Activated T-helper 1 cell treated with Interleukin-2 at 50 U/mL for 16 hours (primary cell): ENCODE results near the gene DOHH.

Source experiments
- DNase-seq: peaks from one replicate; pipeline ENCODE4 v3.0.0-alpha.2; 2020; ENCODE audit warnings: low read depth

Gene DOHH

GRCh38 chr19:3503036-3503572, 2.6 kb upstream of the DOHH start:
- DNase-seq = no peak

GRCh38 chr19:3501780-3502179, 1.3 kb upstream of the DOHH start:
- no peak for DNase-seq

GRCh38 chr19:3499738-3500428, 591 bp downstream of the DOHH start:
- no peak for DNase-seq

GRCh38 chr19:3497757-3498520, 2.5 kb downstream of the DOHH start:
- no peak for DNase-seq

- DNase-seq = no peak
Observed at GRCh38 chr19:3496392-3497273, 3.8 kb downstream of the DOHH start.

- DNase-seq = no peak
Observed at GRCh38 chr19:3494559-3494958, 5.9 kb downstream of the DOHH start.

GRCh38 chr19:3494051-3494450, 6.4 kb downstream of the DOHH start:
- no peak for DNase-seq

- DNase-seq = no peak
Observed at GRCh38 chr19:3493651-3494050, 6.8 kb downstream of the DOHH start.

- DNase-seq = no peak
Observed at GRCh38 chr19:3492919-3493318, 7.6 kb downstream of the DOHH start.

GRCh38 chr19:3492131-3492839, 8.2 kb downstream of the DOHH start:
- no peak for DNase-seq

GRCh38 chr19:3491396-3492119, 8.9 kb downstream of the DOHH start:
- DNase-seq = no peak

- no peak for DNase-seq
Observed at GRCh38 chr19:3483226-3483628, 17.2 kb downstream of the DOHH start, which contains the start of gene SMIM44. Gene SMIM44 (minus strand): TSS chr19:3483441. CDS start chr19:3483403, 38 bp downstream.

GRCh38 chr19:3482507-3483225, 17.8 kb downstream of the DOHH start:
- DNase-seq = no peak

- no peak for DNase-seq
Observed at GRCh38 chr19:3481241-3482090, 19.0 kb downstream of the DOHH start.

GRCh38 chr19:3480383-3481091, 19.9 kb downstream of the DOHH start, which contains the start of gene SMIM24:
Gene SMIM24 (minus strand): TSS chr19:3480525. CDS start chr19:3480463, 62 bp downstream.
- DNase-seq = no peak

GRCh38 chr19:3479834-3480215, 20.6 kb downstream of the DOHH start:
- DNase-seq = no peak

- DNase-seq = no peak
Observed at GRCh38 chr19:3479177-3479833, 21.2 kb downstream of the DOHH start.
